ENCODE data around the gene FBXW9. TPM values are rescaled to one million over a fixed set of nuclear protein-coding genes. Genes with fewer than 3 reads are reported as not detected.
"Not testable (repeated sequence)": the region's sequence is repeated elsewhere in the genome, so short reads cannot be mapped to it uniquely, and the experiment has no call there.

The FBXW9 gene
- total RNA-seq, 4 donors from 2014 or later = 9.6 to 13.4 (median 11.9) TPM

DNA sequence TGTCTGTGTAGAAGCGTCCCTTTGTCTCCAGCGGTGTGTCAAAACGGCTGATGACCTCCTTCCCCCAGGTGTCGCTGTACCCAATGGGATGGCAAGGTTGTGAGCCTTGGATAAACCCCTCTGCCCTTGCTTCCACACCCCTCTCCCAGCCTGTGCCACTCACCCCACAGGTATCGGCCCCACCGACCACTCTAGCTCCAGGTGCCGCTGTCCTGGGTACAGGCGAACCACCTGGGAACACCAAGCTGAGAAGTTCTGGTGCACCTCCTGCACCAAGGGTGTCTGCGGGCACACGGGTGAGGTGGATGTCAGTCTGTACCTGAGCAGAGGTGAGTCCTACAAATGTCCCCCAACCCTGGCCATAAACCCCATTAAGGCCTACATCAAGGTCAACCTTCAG, 46.5 kb downstream of the FBXW9 start:
- DNase-seq = no peak
- H3K9me3 ChIP-seq = no peaks in the 10 kb centered on the region
- H3K36me3 ChIP-seq = peaks cover 0 to 29% (median 4%) of the 10 kb centered on the region in 3 donors
- intact Hi-C loops (cut with DNase I) = no loop called here
- TF ChIP-seq, protein P1, sequence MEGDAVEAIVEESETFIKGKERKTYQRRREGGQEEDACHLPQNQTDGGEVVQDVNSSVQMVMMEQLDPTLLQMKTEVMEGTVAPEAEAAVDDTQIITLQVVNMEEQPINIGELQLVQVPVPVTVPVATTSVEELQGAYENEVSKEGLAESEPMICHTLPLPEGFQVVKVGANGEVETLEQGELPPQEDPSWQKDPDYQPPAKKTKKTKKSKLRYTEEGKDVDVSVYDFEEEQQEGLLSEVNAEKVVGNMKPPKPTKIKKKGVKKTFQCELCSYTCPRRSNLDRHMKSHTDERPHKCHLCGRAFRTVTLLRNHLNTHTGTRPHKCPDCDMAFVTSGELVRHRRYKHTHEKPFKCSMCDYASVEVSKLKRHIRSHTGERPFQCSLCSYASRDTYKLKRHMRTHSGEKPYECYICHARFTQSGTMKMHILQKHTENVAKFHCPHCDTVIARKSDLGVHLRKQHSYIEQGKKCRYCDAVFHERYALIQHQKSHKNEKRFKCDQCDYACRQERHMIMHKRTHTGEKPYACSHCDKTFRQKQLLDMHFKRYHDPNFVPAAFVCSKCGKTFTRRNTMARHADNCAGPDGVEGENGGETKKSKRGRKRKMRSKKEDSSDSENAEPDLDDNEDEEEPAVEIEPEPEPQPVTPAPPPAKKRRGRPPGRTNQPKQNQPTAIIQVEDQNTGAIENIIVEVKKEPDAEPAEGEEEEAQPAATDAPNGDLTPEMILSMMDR (IDR thresholded peaks at IDR 0.05) = no peak
- no peak for TF ChIP-seq POLR2A (IDR thresholded peaks at IDR 0.05)
- peaks cover 11 to 15% (median 12%) of the 10 kb centered on the region in 3 donors for H3K4me1 ChIP-seq
- no peak overlapping the region for H3K27ac ChIP-seq
- no peaks in the 10 kb centered on the region for H3K27me3 ChIP-seq
- H3K4me3 ChIP-seq = no peak overlapping the region
- WGBS, 2 donors = 93 to 96% methylated on average over 6 to 10 of the region's 10 CpGs

DNA sequence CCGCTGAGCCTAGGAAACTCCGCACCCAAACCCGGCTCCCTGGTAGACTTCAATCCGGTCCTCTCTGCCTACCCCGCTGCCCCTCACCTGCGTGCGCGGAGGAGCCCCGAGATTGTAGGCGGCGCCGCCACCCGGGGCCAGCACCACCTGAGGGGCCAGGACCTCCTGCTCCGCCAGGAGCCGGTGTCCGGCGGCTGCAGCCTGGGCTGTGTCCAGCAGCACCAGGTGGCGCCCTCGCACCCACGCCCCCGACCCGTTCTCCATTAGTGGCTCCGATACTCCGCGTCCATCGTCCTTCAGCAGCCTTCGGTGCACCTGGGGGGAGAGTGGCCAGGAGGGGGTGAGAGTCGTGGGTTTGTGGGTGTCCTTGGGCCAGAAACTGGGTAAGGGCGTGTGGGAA, 48.3 kb downstream of the FBXW9 start:
- Histone ChIP-seq H3K27ac (no peak overlapping the region), H3K27me3 (no peaks in the 10 kb centered on the region), H3K4me3 (peak overlapping the region in 3 of 4 donors; percentile 32 to 57 (median 35)), H3K4me1 (peaks cover 11 to 15% (median 12%) of the 10 kb centered on the region in 3 donors), H3K9me3 (no peaks in the 10 kb centered on the region), H3K36me3 (peaks cover 0 to 17% (median 0%) of the 10 kb centered on the region in 3 donors)
- intact Hi-C loops (cut with DNase I) = no loop called here
- 11 to 24% methylated on average over 3 to 24 of the region's 29 CpGs for WGBS, 2 donors
- TF ChIP-seq, protein P1 (IDR thresholded peaks at IDR 0.05) = no peak
- no peak for TF ChIP-seq POLR2A (IDR thresholded peaks at IDR 0.05)
- no peak for DNase-seq

DNA sequence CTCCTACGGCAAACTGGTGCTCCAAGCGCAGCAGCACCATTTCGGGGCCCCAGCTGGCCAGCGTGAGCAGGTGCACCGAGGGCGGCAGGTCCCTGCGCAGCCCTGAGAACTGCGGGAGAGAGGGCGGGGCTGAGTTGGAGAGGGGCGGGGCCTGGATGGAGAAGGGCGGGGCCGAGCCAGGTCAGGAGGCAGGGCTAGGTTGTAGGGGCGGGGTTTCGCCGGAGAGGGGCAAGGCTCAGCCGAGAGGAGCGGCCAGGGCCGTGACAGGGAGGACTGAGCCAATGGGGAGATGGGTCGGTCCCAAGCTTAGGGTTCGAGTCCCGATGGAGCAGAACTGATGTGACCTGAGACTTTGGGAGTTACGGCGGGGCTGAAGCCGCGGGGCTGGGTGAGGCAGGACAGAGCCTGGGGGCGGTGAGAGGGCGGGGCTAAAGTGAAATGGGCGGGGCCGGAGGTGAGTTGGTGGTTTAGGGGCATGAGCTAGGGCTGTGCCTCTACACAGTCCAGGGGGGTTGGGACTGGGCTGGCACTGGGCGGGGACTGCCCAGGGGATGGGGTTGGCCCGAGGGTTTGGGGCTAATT, 48.9 kb downstream of the FBXW9 start:
- Histone ChIP-seq H3K27ac (no peak overlapping the region), H3K4me3 (peak overlapping the region in 3 of 4 donors; percentile 32 to 57 (median 35)), H3K36me3 (peaks cover 0 to 16% (median 0%) of the 10 kb centered on the region in 3 donors), H3K27me3 (no peaks in the 10 kb centered on the region), H3K9me3 (no peaks in the 10 kb centered on the region), H3K4me1 (peaks cover 11 to 15% (median 12%) of the 10 kb centered on the region in 3 donors)
- intact Hi-C loops (cut with DNase I) = no loop called here
- no peak for DNase-seq
- 18 to 23% methylated on average over 12 to 19 of the region's 31 CpGs for WGBS, 2 donors
- TF ChIP-seq, protein P1 (IDR thresholded peaks at IDR 0.05) = no peak
- no peak for TF ChIP-seq POLR2A (IDR thresholded peaks at IDR 0.05)

DNA sequence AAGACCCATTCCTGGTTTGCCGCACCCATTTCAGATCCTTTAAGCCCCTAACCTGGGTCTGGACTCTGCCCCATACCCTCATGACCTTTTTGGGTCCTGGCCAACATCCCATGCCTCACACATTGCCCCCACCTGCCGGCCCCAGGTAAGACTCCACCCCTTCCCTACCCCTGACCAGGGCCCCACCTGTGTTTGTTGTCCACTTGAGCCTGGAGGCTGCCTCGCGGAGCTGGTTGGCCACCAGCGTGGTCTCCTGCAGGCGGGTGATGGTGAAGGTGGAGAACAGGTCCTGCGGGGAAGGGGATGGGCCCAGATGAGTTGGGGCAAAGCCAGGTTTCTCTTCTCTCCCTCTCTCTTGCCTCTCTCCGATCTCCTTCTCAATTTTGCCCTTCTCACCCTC, 49.4 kb downstream of the FBXW9 start:
- no peak for TF ChIP-seq POLR2A (IDR thresholded peaks at IDR 0.05)
- TF ChIP-seq, protein P1 (IDR thresholded peaks at IDR 0.05) = no peak
- H3K27ac ChIP-seq = no peak overlapping the region
- 61 to 71% methylated on average over 3 to 5 of the region's 8 CpGs for WGBS, 2 donors

DNA sequence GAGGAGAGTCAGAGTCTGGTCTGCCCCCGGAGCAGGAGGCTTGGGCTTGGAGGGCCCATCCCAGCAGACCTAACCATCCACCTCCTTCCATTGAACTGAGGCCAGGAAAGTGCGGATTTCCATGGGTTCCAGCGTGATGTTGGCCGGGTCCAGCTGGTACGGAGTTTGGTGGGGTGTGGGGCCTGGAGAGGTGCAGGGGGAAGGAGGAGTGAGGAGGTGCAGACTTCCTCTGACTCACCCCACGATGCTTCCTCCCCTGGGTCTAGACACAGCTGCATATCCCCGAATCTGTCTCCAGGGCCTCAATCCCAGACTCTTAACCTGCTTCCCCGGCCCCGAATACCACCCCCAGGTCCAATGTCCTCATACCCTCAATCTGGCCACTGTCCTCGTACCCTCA, 49.9 kb downstream of the FBXW9 start:
- DNase-seq = no peak
- 75 to 92% methylated on average over 8 of the region's 10 CpGs for WGBS, 2 donors
- H3K36me3 ChIP-seq = peaks cover 0 to 6% (median 0%) of the 10 kb centered on the region in 3 donors

More for the DNA sequence above, 49.4 kb downstream of the FBXW9 start:
- Histone ChIP-seq H3K4me3 (no peak overlapping the region), H3K36me3 (peaks cover 0 to 11% (median 0%) of the 10 kb centered on the region in 3 donors), H3K9me3 (no peaks in the 10 kb centered on the region), H3K27me3 (no peaks in the 10 kb centered on the region), H3K4me1 (peaks cover 11 to 15% (median 12%) of the 10 kb centered on the region in 3 donors)
- intact Hi-C loops (cut with DNase I) = no loop called here
- no peak for DNase-seq

DNA sequence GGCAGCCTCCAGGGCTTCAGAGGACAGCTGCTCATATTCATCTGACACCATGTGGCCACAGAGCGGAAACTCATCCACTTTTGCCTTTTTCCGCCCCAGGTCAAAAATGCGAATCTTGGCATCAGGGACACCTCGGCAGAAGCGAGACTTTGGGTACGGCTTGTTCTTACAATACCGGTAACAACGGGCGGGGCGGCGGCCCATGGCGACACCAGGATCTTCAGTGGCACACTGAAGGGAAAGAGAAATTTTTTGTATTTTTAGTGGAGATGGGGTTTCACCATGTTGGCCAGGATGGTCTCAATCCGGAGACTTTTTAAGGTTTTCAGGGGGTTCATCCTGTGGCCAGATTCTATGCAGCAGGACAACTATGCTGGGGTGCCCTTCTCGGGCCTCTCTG, 52.7 kb downstream of the FBXW9 start:
- H3K9me3 ChIP-seq; H3K27me3 ChIP-seq; H3K27ac ChIP-seq; H3K4me3 ChIP-seq; DNase-seq; H3K36me3 ChIP-seq; intact Hi-C loops (cut with DNase I): not testable (repeated sequence)
- peaks cover 21 to 28% (median 21%) of the 10 kb centered on the region in 3 donors for H3K4me1 ChIP-seq
- 92 to 97% methylated on average over 7 to 14 of the region's 14 CpGs for WGBS, 2 donors

More for the DNA sequence above, 49.9 kb downstream of the FBXW9 start:
- Histone ChIP-seq H3K4me3 (no peak overlapping the region), H3K27ac (no peak overlapping the region), H3K4me1 (peaks cover 11 to 15% (median 12%) of the 10 kb centered on the region in 3 donors), H3K9me3 (no peaks in the 10 kb centered on the region), H3K27me3 (no peaks in the 10 kb centered on the region)
- intact Hi-C loops (cut with DNase I) = no loop called here
- TF ChIP-seq, protein P1 (IDR thresholded peaks at IDR 0.05) = no peak
- no peak for TF ChIP-seq POLR2A (IDR thresholded peaks at IDR 0.05)
